ENCODE data around the gene CLDN22.

The CLDN22 gene

GRCh38 chr4:183320211-183321059 is at the start of gene CLDN22:
Gene CLDN22, minus strand, starts transcription at chr4:183320276. Its CDS starts 58 bp downstream, at chr4:183320218.
- Histone ChIP-seq H3K4me3 (ENCODE audit: low read length) (no peak within 1 kb of the TSS), H3K36me3 (ENCODE audit: control insufficient read depth, insufficient read depth, low read length, severe bottlenecking) (peaks cover 20% of the 10 kb centered on the region), H3K27me3 (replicated peaks; ENCODE audit: control insufficient read depth, insufficient read depth, low read length) (no peaks in the 10 kb centered on the region), H3K9me3 (ENCODE audit: control insufficient read depth, low read length) (no peaks in the 10 kb centered on the region), H3K9ac (ENCODE audit: low read length) (no peak within 1 kb of the TSS), H3K4me1 (ENCODE audit: control insufficient read depth, insufficient read depth, low read length) (peaks cover 20% of the 10 kb centered on the region)
- DNase-seq (ENCODE audit: low read depth): peak; percentile 21

GRCh38 chr4:183369073-183369472 is 49.0 kb upstream of the CLDN22 start:
- Histone ChIP-seq H3K9me3 (ENCODE audit: control insufficient read depth, low read length) (peaks cover 11% of the 10 kb centered on the region), H3K27me3 (replicated peaks; ENCODE audit: control insufficient read depth, insufficient read depth, low read length) (peaks cover 11% of the 10 kb centered on the region), H3K36me3 (ENCODE audit: control insufficient read depth, insufficient read depth, low read length, severe bottlenecking) (no peaks in the 10 kb centered on the region), H3K9ac (ENCODE audit: low read length) (no peak overlapping the region), H3K4me3 (ENCODE audit: low read length) (no peak overlapping the region), H3K4me1 (ENCODE audit: control insufficient read depth, insufficient read depth, low read length) (no peaks in the 10 kb centered on the region)
- DNase-seq (ENCODE audit: low read depth): no peak

GRCh38 chr4:183366206-183366835 is 46.2 kb upstream of the CLDN22 start:
- peaks cover 11% of the 10 kb centered on the region for H3K27me3 ChIP-seq (replicated peaks; ENCODE audit: control insufficient read depth, insufficient read depth, low read length)

GRCh38 chr4:183364025-183364424 is 43.9 kb upstream of the CLDN22 start:
- Histone ChIP-seq H3K4me1 (ENCODE audit: control insufficient read depth, insufficient read depth, low read length) (peaks cover 6% of the 10 kb centered on the region), H3K27me3 (replicated peaks; ENCODE audit: control insufficient read depth, insufficient read depth, low read length) (peaks cover 7% of the 10 kb centered on the region), H3K9ac (ENCODE audit: low read length) (no peak overlapping the region), H3K36me3 (ENCODE audit: control insufficient read depth, insufficient read depth, low read length, severe bottlenecking) (no peaks in the 10 kb centered on the region), H3K4me3 (ENCODE audit: low read length) (no peak overlapping the region), H3K9me3 (ENCODE audit: control insufficient read depth, low read length) (no peaks in the 10 kb centered on the region)
- no peak for DNase-seq (ENCODE audit: low read depth)

More at GRCh38 chr4:183366206-183366835, 46.2 kb upstream of the CLDN22 start:
- Histone ChIP-seq H3K4me3 (ENCODE audit: low read length) (no peak overlapping the region), H3K9ac (ENCODE audit: low read length) (no peak overlapping the region), H3K9me3 (ENCODE audit: control insufficient read depth, low read length) (no peaks in the 10 kb centered on the region), H3K36me3 (ENCODE audit: control insufficient read depth, insufficient read depth, low read length, severe bottlenecking) (no peaks in the 10 kb centered on the region), H3K4me1 (ENCODE audit: control insufficient read depth, insufficient read depth, low read length) (no peaks in the 10 kb centered on the region)
- DNase-seq (ENCODE audit: low read depth): no peak

- no peak for DNase-seq (ENCODE audit: low read depth)
- Histone ChIP-seq H3K36me3 (ENCODE audit: control insufficient read depth, insufficient read depth, low read length, severe bottlenecking) (no peaks in the 10 kb centered on the region), H3K4me1 (ENCODE audit: control insufficient read depth, insufficient read depth, low read length) (peaks cover 6% of the 10 kb centered on the region)
These were observed 43.0 kb upstream of the CLDN22 start for GRCh38 chr4:183362916-183363542.

GRCh38 chr4:183362036-183362435 is 42.0 kb upstream of the CLDN22 start:
- Histone ChIP-seq H3K27me3 (replicated peaks; ENCODE audit: control insufficient read depth, insufficient read depth, low read length) (peaks cover 4% of the 10 kb centered on the region), H3K9me3 (ENCODE audit: control insufficient read depth, low read length) (no peaks in the 10 kb centered on the region), H3K4me1 (ENCODE audit: control insufficient read depth, insufficient read depth, low read length) (peaks cover 6% of the 10 kb centered on the region), H3K9ac (ENCODE audit: low read length) (no peak overlapping the region), H3K36me3 (ENCODE audit: control insufficient read depth, insufficient read depth, low read length, severe bottlenecking) (no peaks in the 10 kb centered on the region), H3K4me3 (ENCODE audit: low read length) (no peak overlapping the region)
- no peak for DNase-seq (ENCODE audit: low read depth)

More at GRCh38 chr4:183362916-183363542, 43.0 kb upstream of the CLDN22 start:
- H3K9me3 ChIP-seq (ENCODE audit: control insufficient read depth, low read length): no peaks in the 10 kb centered on the region
- H3K4me3 ChIP-seq (ENCODE audit: low read length): no peak overlapping the region
- peaks cover 4% of the 10 kb centered on the region for H3K27me3 ChIP-seq (replicated peaks; ENCODE audit: control insufficient read depth, insufficient read depth, low read length)
- H3K9ac ChIP-seq (ENCODE audit: low read length): no peak overlapping the region

- H3K9me3 ChIP-seq (ENCODE audit: control insufficient read depth, low read length): no peaks in the 10 kb centered on the region
- no peak overlapping the region for H3K4me3 ChIP-seq (ENCODE audit: low read length)
- H3K36me3 ChIP-seq (ENCODE audit: control insufficient read depth, insufficient read depth, low read length, severe bottlenecking): no peaks in the 10 kb centered on the region
These were observed 40.3 kb upstream of the CLDN22 start for GRCh38 chr4:183360161-183360919.

GRCh38 chr4:183358215-183358755 is 38.2 kb upstream of the CLDN22 start:
- Histone ChIP-seq H3K9ac (ENCODE audit: low read length) (no peak overlapping the region), H3K36me3 (ENCODE audit: control insufficient read depth, insufficient read depth, low read length, severe bottlenecking) (no peaks in the 10 kb centered on the region), H3K4me1 (ENCODE audit: control insufficient read depth, insufficient read depth, low read length) (peaks cover 13% of the 10 kb centered on the region), H3K4me3 (ENCODE audit: low read length) (no peak overlapping the region), H3K9me3 (ENCODE audit: control insufficient read depth, low read length) (no peaks in the 10 kb centered on the region), H3K27me3 (replicated peaks; ENCODE audit: control insufficient read depth, insufficient read depth, low read length) (peaks cover 6% of the 10 kb centered on the region)
- no peak for DNase-seq (ENCODE audit: low read depth)

More at GRCh38 chr4:183360161-183360919, 40.3 kb upstream of the CLDN22 start:
- H3K27me3 ChIP-seq (replicated peaks; ENCODE audit: control insufficient read depth, insufficient read depth, low read length): peaks cover 3% of the 10 kb centered on the region
- peaks cover 10% of the 10 kb centered on the region for H3K4me1 ChIP-seq (ENCODE audit: control insufficient read depth, insufficient read depth, low read length)
- DNase-seq (ENCODE audit: low read depth): peak; percentile 20
- no peak overlapping the region for H3K9ac ChIP-seq (ENCODE audit: low read length)

- no peak overlapping the region for H3K9ac ChIP-seq (ENCODE audit: low read length)
- no peak overlapping the region for H3K4me3 ChIP-seq (ENCODE audit: low read length)
- no peaks in the 10 kb centered on the region for H3K36me3 ChIP-seq (ENCODE audit: control insufficient read depth, insufficient read depth, low read length, severe bottlenecking)
- peaks cover 11% of the 10 kb centered on the region for H3K27me3 ChIP-seq (replicated peaks; ENCODE audit: control insufficient read depth, insufficient read depth, low read length)
- H3K4me1 ChIP-seq (ENCODE audit: control insufficient read depth, insufficient read depth, low read length): peaks cover 13% of the 10 kb centered on the region
- no peaks in the 10 kb centered on the region for H3K9me3 ChIP-seq (ENCODE audit: control insufficient read depth, low read length)
- DNase-seq (ENCODE audit: low read depth): no peak
These were observed 37.0 kb upstream of the CLDN22 start for GRCh38 chr4:183356931-183357675.

- Histone ChIP-seq H3K27me3 (replicated peaks; ENCODE audit: control insufficient read depth, insufficient read depth, low read length) (peaks cover 11% of the 10 kb centered on the region), H3K9me3 (ENCODE audit: control insufficient read depth, low read length) (no peaks in the 10 kb centered on the region), H3K9ac (ENCODE audit: low read length) (no peak overlapping the region), H3K36me3 (ENCODE audit: control insufficient read depth, insufficient read depth, low read length, severe bottlenecking) (no peaks in the 10 kb centered on the region), H3K4me3 (ENCODE audit: low read length) (no peak overlapping the region), H3K4me1 (ENCODE audit: control insufficient read depth, insufficient read depth, low read length) (peaks cover 13% of the 10 kb centered on the region)
- no peak for DNase-seq (ENCODE audit: low read depth)
These were observed 36.2 kb upstream of the CLDN22 start for GRCh38 chr4:183356173-183356830.
